ENCODE measurements around the gene CHST6.
"Not testable (repeated sequence)": the region's sequence is repeated elsewhere in the genome, so short reads cannot be mapped to it uniquely, and the experiment has no call there.

The CHST6 gene

GRCh38 chr16:75443298-75443697 lies 51.9 kb downstream of the CHST6 start:
- no peak for DNase-seq (ENCODE audit: low read depth, low spot score)

- DNase-seq (ENCODE audit: low read depth, low spot score), result peak; percentile 91
Observed at GRCh38 chr16:75433732-75434413, 61.4 kb downstream of the CHST6 start.

DNA sequence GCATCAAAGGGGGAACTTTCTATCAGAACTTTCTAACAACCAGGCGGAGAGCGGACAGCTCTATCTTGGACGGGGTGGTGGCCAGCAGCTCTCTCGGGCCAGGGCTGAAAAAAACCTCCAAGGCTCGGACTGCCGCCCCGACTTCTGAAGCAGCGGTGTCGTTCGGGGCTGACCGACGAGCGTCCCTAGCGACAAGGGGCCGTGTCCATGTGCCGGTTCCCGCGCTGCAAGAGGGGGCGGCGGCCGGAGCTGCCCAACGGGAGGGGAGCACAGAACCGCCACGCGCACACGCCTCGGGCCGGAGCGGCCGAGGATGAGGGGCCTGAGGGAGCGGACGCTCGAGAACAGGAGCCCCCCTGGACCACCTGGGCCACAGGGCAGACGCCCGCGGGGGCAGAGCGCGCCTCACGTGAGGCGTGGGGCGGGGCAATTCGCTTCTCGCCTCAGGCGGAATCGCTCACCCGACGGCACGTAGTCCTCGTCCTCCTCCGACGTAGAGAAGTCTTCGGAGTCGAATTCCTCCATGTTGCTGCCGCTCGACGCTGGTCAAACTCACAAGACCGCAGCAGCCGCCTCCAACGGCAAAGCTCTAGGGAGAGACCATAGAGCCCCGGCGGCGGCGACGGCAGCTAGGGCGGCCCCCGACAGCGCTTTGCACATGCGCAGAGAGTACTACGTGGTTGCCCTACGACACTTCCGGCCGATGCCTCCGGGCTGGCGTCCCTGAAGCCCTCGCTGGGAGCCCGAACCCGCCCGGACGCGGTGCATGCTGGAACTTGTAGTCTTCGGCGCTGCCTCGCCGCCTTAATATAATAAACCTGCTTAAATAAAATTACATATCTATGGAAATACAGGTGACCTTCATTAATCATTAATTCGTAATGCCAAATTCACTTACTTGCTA lies 62.2 kb downstream of the CHST6 start, which contains the start of gene CFDP1:
TSS of gene CFDP1 (minus strand) at position 676 of the 904 bp plus-strand sequence. CDS start at position 525, 151 bp downstream.
- DNase-seq (ENCODE audit: low read depth, low spot score), result peak; percentile 97

DNA sequence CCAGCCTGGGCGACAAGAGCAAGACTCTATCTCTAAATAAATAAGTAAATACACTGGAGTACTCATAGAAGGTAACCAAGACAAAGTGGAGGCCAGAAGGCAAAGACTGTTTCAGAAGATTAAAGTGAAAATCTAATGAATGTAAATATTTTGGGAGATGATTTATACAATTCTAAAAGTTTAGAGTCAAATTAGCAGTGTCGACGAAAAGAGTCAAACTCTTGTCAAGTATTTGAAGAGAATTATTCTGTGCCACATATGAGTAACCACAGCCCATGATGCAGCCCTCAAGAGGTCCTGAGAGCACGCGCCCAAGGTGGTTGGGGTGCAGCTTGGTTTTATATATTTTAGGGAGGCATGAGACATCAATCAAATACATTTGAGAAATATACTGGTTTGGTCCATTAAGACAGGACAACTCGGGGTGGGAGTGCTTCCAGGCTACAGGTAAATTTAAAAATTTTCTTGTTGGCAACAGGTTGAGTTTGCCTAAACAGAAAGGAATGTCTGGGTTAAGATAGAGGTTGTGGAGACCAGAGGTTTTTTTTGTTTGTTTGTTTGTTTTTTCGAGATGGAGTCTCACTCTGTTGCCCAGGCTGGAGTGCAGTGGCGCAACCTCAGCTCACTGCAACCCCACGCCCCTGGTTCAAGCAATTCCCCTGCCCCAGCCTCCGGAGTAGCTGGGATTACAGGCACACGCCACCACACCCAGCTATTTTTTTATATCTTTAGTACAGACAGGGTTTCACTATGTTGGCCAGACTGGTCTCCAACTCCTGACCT lies 65.4 kb downstream of the CHST6 start:
- no peak for DNase-seq (ENCODE audit: low read depth, low spot score)

DNA sequence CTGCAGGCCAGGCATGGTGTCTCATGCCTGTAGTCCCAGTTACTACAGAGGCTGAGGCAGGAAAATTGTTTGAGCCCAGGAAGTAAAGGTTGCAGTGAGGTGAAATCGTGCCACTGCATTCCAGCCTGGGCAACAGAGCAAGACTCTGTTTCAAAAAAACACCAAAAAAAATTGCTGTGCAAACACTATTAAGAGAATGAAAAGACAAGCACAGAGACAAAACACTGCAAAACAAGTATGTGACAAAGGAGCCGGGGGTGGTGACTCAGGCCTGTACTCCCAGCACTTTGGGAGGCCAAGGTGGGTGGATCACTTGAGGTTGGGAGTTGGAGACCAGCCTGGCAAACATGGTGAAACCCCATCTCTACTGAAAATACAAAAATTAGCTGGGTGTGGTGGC lies 68.7 kb downstream of the CHST6 start:
- DNase-seq (ENCODE audit: low read depth, low spot score), result not testable (repeated sequence)

DNA sequence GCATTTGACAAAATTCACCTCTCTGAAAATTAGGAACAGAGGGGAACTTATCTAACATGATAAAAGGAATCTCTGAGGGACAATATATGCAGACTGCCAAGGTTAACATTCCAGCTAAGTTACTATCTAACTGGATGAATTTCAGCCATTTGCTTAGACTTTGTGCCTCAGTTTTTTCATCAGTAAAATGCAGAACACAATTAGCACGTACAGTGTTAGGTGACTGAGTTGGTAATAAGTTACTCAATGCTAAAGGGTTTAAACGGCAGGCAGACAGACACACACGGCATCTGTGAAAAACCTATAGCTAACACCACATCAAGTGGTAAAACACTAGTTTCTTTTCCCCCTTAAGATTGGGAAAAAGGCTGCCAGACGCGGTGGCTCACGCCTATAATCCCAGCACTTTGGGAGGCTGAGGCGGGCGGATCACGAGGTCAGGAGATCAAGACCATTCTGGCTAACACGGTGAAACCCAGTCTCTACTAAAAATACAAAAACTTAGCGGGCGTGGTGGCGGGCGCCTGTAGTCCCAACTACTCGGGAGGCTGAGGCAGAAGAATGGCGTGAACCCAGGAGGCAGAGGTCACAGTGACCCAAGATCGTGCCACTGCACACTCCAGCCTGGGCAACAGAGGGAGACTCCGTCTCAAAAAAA lies 71.0 kb downstream of the CHST6 start:
- not testable (repeated sequence) for DNase-seq (ENCODE audit: low read depth, low spot score)

DNA sequence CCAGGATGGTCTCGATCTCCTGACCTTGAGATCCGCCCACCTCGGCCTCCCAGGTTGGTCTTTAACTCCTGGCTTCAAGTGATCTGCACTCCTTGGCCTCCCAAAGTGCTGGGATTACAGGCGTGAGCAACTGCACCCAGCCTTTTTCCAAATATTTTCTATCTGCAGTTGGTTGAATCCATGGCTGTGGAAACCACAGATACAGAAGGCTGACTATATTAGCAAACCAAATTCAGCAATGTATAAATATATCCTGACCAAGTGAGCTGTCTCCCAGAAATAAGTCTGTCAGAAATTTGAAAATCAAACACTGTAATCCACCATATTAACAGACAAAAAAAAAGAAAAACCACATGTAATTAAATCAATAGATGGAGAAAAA lies 71.5 kb downstream of the CHST6 start:
- DNase-seq (ENCODE audit: low read depth, low spot score), result no peak

Data from ELF-1 (cell line).